T-helper 22 cell (primary cell): Measurements from ENCODE around the gene EVC2.

Experiments used
- DNase-seq: peaks from one replicate; pipeline ENCODE4 v3.0.0-alpha.2; 2020; ENCODE audit warnings: low read depth

Gene EVC2

DNA sequence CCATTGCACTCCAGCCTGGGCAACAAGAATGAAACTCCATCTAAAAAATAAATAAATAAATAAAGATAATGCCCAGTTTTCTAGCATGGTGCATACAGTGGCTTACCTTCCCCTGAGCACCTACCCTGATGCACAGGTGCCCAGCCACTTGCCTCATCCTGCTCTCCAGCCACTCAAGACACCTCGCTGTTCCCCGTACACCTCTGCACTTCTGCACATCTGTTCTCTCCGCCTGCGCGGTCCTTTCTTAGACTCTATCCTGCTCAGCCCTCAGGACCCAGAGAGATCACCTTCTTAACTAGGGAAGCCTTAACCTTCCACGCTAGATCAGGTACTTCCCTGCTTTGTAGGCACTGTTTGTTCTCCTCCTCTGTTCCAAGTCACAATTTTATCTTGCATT, 5.5 kb upstream of the EVC2 start:
- DNase-seq = no peak

DNA sequence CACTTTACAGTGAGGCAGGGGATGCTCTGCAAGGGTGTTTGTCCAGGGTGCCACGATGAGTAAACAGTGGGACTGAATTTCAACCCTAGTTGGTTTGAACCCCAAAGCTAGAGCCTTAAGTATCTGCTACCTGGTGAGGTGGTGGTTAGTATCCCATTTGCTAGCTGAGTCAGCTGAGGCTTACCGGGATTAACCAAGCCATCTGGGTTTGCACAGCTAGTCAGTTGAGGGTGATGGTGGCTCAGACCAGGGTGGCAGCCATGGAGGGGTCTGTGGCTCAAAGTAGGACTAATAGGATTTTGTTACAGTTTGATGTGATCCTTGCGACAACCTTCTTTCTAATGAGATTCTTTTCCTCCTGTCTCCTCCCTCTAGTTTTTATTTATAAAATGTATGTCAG, 4.6 kb upstream of the EVC2 start:
- no peak for DNase-seq

DNA sequence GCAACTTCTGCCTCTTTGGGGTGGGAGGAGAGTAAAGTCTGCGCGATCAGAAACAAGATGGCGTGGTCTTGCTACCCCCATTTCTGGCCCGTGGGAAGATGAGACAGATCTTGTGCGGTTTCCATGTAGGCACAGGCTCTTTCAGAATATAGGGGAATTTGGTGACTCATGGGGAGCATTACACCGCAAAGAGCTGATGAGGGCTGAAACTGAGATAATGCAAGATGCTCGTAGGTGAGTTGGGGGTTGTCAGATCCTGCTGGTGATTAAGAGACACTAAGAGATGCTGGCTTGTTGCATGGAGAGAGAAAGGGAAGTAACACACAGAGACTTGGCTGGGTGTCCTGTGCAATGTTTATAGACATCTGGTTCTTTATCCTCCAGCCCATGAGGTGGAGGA, 4.2 kb upstream of the EVC2 start:
- no peak for DNase-seq

DNA sequence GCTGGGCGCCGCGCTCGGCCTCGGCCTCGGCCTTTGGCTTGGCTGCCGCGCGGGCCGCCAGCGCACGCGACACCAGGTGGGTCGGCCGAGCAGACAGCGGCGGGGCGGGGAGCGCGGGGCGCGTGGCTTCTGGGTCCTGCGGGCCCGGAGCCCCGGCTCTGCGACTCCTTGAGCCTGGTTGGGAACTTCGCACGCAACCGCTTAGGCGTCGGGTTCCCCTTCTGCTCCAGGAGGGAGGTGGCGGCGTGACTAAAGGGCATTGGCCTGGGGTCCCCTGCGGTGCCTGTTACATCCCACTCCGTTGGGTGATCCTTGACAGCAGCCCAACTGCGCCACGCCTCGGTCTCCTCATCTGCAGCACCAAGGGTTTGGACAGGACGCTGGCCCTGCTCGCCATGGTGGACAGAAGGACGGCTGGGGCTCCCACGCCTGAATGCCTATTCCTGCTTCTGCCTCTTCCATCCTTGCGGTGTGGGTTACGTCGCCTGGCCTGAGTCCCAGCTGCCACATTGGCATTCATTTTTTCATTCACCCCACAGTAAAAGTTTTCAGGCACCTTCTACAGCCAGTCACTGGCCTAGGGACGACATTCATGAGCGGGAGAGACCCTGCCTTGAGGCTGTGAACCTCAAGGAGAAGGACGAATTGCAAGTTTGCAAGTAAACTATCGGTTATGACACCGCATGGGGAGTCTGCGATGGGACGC, 3.3 kb upstream of the EVC2 start:
- no peak for DNase-seq

DNA sequence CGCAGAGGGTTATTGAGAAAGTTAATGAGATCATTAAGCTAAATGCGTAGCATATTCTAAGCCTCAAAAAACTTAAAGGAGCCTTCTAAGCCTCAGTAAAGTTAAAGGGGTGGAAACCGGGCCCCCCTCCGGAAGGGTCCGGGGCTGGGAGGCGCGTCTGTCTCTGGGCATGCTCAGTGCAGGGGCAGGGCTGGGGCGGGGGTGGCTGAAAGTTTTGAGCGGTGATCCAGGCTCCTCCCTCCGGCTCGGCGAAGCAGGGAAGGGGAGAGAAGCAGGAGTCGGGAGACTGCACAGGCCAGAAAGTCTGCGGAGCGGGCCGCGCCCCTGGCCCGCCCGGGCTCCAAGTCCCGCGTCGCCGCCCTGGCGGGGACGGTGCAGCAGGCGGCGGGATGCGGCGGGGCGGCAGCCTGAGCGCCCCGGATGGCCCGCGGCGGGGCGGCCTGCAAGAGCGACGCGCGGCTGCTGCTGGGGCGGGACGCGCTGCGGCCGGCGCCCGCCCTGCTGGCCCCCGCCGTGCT, 2.7 kb upstream of the EVC2 start, which contains the start of gene EVC:
Gene EVC (plus strand): TSS at position 241 of the 518 bp plus-strand sequence. CDS start 180 bp downstream, at position 421.
- DNase-seq = no peak

DNA sequence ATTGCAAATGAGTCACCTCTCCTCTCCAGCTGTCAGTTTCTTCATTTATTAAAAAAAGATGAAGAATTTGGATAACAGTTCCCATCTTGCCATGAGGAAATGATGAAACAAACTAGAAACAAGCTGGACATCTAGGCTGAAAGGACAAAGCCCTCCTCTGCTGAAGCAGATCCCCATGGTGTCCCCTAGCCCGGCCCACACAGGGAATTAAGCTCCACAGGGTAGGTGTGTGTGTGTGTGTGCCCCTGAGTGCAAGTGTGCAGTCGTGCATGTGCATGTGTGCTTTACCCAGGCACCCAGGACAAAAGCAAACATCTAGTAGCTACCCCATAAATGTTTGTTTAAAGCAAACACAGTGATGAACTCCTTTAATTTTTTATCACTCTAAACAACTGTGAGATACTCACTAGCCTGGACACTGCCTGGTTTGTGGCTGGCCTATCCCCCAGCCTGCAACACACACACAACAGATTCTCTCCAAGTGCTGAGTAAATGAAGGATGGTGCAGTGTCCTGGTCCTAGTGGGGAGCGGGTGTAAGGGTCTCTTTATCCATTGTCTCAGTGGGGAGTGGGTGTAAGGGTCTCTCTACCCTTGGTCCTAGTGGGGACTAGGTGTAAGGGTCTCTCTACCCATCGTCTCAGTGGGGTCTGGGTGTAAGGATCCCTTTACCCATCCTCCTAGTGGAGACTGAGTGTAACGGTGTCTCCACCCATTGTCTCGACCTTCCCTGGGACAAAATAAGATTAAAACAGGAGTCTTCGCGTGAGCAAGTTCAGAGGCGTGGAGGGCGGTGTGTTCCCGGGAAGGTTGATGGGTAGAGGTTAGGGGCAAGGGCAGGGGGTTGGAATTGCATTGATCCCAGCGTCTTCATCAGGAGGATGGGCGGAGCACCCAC, 2.0 kb upstream of the EVC2 start:
- no peak for DNase-seq

DNA sequence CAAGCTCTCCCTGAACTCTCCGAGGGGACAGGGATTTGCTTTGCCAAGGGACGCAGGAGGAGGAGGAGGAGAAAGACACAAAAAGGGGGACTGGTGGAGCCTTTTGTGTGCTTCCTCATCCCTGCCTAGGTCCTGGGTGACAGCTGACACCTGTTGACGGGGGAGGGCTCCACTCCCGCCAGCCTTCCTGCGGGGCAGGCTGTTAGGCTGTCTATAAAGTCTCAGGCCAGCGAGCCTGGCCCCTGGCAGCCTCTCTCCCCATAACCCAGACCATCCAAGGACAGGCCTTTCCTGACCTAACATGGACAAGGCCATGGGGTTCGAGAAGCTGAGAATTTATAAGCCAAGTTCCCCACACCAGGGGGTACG, 832 bp upstream of the EVC2 start:
- no peak for DNase-seq

DNA sequence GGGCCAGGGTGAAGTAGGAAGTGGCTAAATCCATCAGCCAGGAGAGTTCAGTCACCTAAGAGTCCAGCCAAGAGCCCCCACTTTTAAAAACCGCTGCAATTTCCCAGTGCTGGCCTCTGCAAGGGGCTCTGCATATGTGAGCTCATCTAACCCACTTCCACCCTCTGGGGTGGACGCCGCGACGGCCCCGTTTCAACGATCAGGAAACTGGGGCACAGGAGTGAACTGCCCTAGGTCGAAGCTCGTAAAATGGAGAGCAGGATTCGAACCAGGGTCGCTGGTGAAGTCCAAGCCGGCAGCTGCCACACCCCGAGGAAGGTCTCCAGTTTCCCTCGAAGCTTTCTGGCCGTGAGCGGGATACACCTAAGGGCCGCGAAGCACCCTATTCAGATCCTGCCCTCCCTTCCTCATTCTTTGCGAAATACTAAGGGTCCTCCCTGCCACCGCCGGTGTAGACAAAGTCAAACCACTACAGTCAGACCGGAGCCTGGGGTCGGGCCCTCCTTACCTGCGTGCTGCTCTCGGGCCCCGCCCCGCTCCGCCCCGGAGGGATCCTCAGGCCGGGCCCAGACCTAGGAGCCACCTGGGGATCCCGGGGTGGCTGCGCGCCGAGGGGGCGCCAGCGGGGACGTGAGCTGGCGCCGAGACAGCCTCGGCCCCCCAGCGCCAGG, 446 bp downstream of the EVC2 start:
- no peak for DNase-seq

DNA sequence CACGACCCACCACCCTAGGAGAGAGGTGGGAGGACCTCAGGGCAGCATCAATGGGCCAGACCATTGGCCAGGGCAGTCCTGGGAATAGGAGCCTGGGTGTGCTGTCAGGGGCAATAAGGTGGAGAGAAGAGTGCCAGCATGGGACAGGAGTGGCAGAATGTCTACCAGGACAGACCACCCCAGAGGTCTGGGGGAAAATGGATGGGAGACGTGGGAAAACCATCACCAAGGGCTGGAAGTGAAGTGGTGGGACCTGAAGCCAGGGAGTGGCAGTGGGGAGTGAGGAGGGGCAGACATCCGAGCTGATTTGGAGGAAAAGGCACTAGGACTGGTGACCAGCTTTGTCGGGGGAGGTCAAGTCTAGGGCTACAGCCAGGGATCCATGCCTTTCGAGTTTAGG, 993 bp downstream of the EVC2 start:
- DNase-seq = no peak

DNA sequence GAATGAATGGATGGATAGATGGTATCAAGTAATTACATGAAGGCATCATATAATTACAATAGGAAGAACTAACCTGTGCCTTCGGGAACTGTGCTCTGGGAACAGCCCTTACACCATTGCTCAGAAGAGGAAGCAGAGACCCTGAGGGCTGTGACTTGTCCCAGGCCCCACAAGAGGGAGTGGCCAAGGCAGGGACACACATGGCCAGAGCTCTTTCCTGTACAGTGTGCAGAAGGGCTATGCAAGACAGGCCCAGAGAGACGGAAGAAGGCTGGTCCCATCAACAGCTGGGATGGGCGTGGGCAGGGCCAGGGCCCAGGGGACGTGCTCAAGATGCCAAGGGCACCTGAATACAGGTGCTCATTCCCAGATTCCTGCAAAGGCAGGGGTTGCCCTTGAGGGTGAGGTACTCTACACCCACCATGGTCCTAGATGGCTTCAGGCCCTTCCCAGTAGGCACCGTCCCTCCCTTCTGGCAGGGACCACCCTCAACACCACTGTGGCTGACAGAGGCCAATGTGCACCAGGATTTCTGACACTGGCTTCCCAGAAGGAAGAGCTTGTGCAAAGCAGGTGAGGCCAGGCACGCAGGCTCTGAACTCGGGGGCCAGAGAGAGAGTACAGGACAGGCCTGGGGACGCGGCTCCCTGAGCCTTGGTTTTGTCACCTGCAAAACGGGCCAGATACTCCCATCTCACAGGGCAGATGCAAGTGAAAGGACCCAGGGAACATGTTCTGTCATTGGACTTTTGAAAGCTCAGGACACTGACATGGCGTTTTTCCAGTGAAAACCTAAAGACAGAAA, 1.7 kb downstream of the EVC2 start:
- no peak for DNase-seq

DNA sequence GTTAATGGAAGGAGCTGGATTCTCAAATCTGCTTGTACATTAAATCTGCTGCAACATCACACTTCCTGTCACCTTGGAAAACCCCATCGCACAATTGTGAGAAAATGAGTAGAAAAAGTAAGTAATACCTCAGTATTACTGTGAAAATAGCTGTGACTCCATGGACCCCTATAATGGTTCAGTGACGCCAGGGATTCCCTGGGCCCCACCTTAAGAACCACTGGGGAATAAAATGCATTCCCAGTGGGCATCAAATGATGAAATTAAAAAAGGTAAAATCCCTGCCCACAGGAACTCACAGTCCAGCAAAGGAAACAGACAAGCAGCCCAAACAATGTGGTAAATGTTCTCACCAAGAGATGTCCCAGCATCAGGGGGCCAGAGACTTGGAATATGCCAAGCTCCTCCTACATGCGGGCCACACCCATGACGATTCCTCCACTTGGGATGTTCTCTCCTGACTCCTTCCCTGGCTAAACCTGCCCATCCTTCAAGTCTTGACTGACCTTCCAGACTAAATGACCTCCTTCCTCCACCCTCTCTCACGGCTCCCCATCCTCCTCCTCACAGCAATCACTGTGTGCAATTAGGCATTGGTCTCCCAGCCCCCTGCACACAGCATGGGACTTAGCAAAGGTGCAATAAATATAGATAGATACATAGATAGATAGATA, 2.6 kb downstream of the EVC2 start:
- DNase-seq = no peak

DNA sequence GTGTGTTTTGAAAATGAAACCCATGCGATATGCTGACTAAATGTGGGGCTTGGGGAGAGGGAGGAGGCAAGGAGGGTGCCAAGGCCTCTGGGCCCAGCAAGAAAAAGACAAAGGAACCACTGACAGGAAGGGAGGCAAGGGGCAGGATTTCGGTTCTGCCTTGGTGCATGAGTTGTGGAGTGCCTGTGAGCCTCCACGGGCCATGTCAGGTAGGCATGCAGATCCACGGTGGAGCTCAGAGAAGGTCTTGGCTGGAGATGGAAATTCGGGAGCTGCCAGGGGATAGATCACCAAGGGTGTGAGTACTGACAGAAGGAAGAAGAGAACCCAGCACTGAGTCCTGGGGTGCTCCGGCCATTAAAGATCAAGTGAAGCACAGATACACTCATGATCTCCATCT, 4.1 kb downstream of the EVC2 start:
- DNase-seq = no peak

DNA sequence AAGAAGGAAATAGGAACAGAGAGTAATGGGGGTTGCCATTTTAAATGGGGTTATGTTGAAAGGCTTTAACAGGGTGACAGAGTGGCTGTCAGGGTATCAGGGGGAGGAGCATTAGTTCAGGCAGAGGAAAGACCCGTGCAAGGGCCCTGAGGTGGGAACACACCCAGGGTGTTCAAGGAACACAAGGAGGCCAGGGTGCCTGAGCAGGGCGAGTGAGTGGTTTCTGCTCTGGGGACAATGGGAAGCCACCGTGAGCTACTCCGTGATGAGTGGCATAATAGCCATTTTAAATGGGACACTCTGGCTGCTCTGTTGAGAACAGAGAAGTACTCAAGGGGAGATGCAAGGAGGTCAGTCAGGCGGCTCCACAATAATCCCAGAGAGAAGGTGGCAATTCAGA, 4.5 kb downstream of the EVC2 start:
- no peak for DNase-seq

DNA sequence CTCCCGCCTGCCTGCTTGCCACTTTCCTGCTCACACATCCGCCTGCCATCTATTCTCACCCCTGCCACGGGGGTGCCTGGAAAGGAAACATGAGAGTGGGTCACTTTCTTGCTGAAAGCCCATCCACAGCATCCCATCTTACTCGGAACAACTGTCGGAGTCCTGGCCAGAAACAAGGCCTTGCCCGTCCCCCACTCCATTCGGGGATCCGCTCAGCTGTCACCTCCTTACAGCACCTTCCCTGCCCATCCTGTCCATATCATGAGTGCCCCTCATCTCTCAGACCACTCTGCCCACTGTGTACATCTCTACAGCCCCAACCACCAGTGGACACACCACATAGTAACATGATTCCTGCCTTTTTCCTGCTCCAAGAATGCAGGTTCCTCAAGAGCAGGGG, 6.4 kb downstream of the EVC2 start:
- no peak for DNase-seq

DNA sequence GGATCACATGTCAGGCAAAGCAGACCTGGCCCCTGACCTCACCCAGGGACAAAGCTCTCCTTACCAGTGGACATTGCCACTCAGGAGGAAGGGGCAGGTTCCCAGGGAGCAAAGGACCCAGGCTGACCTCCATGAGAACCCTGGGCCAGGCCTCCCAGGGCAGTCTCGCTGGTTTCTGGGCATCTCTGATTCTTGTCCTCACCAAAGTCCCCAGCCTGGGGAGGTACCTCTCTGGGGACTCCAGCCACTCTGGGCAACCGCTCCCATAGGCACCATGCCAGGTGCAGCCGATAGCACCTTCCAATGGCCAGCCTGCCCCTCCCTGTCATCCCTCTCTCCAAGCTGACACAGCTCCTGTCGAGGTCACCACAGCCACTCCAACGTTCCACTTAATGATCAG, 7.9 kb downstream of the EVC2 start:
- DNase-seq = no peak

DNA sequence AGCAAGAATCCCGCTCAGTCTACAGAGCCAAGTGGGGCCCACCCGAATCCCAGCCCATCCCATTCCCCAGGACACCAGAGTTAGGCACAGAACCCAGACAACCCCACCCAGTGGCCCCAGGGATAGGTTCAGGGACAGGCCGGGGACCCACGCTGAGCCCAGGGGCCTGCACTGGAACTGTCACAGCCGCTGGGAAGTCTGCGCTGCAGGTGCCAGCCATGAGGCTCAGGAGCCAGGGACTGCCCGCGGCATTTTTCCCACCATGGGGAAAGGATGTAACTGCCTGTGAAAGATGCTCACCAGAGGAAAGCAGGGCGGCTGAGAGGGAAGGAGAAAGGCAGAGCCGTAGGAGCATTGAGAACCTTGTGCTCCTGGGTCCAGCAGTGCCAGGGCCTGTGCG, 12.0 kb downstream of the EVC2 start:
- DNase-seq = no peak

DNA sequence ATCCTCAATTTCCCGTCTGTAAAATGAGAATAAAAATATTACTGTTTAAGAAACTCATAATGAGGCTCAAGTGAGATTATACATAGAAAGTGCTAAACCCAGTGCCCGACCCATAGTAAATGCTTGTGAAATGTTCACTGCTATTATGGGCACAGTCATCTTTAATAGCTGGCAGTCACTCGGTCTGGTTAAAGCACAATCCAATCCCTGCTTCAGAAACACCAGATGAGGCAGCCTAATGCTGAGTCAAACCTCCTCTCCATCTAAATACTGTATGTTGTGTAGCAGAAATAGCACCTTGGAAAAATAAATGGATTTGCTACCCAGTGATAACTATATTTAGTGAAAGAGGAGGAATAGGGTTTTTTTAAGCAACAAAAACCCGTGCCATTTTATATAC, 14.5 kb downstream of the EVC2 start:
- DNase-seq = no peak

DNA sequence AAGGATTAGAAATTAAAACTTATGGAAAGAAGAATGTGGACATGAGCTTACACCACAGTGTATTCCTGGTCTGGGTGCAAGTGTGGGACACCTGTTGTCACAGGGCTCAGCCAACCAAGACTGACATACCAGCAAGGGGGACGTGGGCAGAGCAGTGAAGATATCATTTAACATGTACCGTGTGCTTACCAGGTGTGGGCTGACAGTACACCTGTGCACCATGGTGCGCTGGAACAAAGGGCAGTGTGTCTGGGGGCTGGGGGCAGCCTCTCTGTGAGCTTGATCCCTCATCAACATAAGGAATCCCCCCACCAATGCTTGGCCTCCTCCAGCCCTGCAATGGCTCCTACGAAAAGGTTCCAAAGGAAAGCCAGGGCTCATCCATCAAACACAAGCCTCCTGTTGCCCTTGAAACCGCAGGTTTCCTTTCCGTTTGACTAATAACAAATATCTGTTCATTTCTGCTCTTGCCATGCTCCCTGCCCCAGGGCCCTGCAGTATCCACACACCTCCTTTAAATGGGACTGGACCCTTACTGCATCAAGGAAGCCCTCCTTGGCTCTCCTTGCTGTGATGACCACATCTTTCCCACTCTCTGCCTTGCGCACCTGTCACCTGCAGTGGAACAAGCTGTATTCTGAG, 16.7 kb downstream of the EVC2 start:
- DNase-seq = no peak

DNA sequence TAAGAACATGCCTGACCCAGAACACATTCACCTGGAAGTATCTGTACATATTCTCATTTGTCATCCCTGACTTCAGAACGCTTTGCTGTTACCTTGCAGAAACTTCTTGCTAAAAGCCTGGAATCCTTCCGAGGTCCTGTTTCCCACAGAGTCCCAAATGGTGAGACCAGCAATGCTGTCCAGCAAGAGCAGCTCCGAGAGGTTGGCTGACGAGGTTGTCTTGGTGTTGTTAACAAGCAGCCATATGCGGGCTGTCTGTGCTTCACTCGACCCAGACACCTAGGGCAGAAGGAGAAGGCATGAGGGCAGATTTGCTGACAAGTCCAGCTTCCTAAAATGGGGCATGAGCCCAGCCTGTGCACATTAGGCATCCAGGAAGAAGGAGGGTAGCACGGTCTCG, 19.3 kb downstream of the EVC2 start:
- no peak for DNase-seq

DNA sequence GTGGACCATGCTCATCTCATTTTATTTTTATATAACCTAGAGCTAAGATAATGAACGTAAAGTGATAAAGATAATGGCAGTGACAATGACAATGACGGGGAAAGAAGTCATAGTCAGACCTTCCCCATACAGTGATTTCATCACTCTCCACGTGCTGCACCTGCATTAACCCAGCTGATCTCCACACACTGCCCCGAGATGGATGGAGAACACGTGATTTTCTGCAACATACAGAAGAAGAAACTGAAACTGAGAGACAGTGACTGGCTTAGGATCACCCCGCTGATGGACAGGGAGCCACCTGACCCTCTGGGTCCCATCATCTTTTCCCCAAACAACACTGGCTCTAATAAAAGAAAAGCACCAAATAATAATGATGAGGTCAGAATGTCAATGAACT, 22.0 kb downstream of the EVC2 start:
- no peak for DNase-seq

DNA sequence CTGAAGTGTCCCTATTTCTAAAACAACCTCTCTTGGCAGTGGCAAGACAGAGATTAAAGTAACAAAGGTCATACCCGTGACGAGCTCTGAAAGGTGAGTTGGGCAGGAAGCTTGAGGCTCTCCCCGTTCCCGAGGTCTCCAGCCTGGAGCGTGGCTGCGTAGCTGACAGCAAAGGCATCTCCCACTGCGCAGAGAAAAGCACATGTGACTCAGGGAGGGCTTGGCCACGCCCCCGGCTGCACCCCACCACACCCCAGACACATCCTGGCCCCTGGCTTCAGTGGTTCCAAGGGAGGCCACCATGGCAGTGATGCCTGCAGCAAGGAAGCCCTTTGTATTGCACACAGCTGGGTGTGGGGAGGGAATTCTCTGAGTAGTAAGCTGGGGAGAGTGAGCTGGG, 23.1 kb downstream of the EVC2 start:
- no peak for DNase-seq
